ENCODE results near the gene MCM9.
A peak's percentile ranks its signal among the peaks of the same experiment; 100 is the strongest.
"Not testable (repeated sequence)": the region's sequence is repeated elsewhere in the genome, so short reads cannot be mapped to it uniquely, and the experiment has no call there.

MCM9 gene

GRCh38 chr6:118768904-118769325, 166.0 kb downstream of the MCM9 start:
- no peaks in the 10 kb centered on the region for H3K36me3 ChIP-seq
- H3K27ac ChIP-seq = peak overlapping the region; percentile 99
- H3K27me3 ChIP-seq = no peaks in the 10 kb centered on the region
- TF ChIP-seq CTCF (IDR thresholded peaks at IDR 0.05) = no peak
- H3K4me1 ChIP-seq (ENCODE audit: control insufficient read depth in 1 of 2, insufficient read depth in 1 of 2, low read depth in 1 of 2, low read length in 1 of 2) = peaks cover 74 to 75% of the 10 kb centered on the region in 2 experiments
- peak overlapping the region; percentile 55 for H3K4me3 ChIP-seq (ENCODE audit: low read depth in 1 of 2, low read length in 1 of 2)
- H3K9me3 ChIP-seq = no peaks in the 10 kb centered on the region

GRCh38 chr6:118768441-118768840, 166.5 kb downstream of the MCM9 start:
- Histone ChIP-seq H3K36me3 (no peaks in the 10 kb centered on the region), H3K4me1 (ENCODE audit: control insufficient read depth in 1 of 2, insufficient read depth in 1 of 2, low read depth in 1 of 2, low read length in 1 of 2) (peaks cover 76 to 77% of the 10 kb centered on the region in 2 experiments), H3K27ac (peak overlapping the region; percentile 99), H3K9me3 (no peaks in the 10 kb centered on the region), H3K27me3 (no peaks in the 10 kb centered on the region), H3K4me3 (ENCODE audit: low read depth in 1 of 2, low read length in 1 of 2) (peak overlapping the region; percentile 55)
- TF ChIP-seq CTCF (IDR thresholded peaks at IDR 0.05) = no peak

- Histone ChIP-seq H3K4me1 (ENCODE audit: control insufficient read depth in 1 of 2, insufficient read depth in 1 of 2, low read depth in 1 of 2, low read length in 1 of 2) (peaks cover 72 to 95% of the 10 kb centered on the region in 2 experiments), H3K27ac (peak overlapping the region; percentile 81), H3K4me3 (ENCODE audit: low read depth in 1 of 2, low read length in 1 of 2) (peak overlapping the region in 1 of 2 experiments; percentile 28)
These were observed 169.6 kb downstream of the MCM9 start for GRCh38 chr6:118765316-118765715.

GRCh38 chr6:118764766-118765165, 170.2 kb downstream of the MCM9 start:
- no peaks in the 10 kb centered on the region for H3K9me3 ChIP-seq
- H3K4me3 ChIP-seq (ENCODE audit: low read depth in 1 of 2, low read length in 1 of 2) = peak overlapping the region in 1 of 2 experiments; percentile 28
- H3K27ac ChIP-seq = peak overlapping the region; percentile 81
- TF ChIP-seq CTCF (IDR thresholded peaks at IDR 0.05) = no peak
- H3K4me1 ChIP-seq (ENCODE audit: control insufficient read depth in 1 of 2, insufficient read depth in 1 of 2, low read depth in 1 of 2, low read length in 1 of 2) = peaks cover 66 to 90% of the 10 kb centered on the region in 2 experiments
- no peaks in the 10 kb centered on the region for H3K27me3 ChIP-seq
- H3K36me3 ChIP-seq = no peaks in the 10 kb centered on the region

More at GRCh38 chr6:118765316-118765715, 169.6 kb downstream of the MCM9 start:
- H3K36me3 ChIP-seq, H3K9me3 ChIP-seq, H3K27me3 ChIP-seq: not testable (repeated sequence)
